Keratinocyte (primary cell): Measurements from ENCODE around the gene KBTBD12.

Experiments
- CTCF ChIP-seq, 3 experiments: IDR thresholded peaks in 1 of 3; conservative IDR thresholded peaks in 1 of 3; optimal IDR thresholded peaks in 1 of 3; 2 replicates in 2 of 3; 3 replicates in 1 of 3; pipeline versions ENCODE3 to v1.5.1; 2011; ENCODE audit warnings: low read length in 3 of 3, mild to moderate bottlenecking in 3 of 3, moderate library complexity in 2 of 3, control low read depth in 1 of 3, inconsistent platforms in 1 of 3; ENCODE audit not compliant: insufficient read depth in 2 of 3; ENCODE audit errors: extremely low read depth in 1 of 3
- EZH2 ChIP-seq: IDR thresholded peaks from one replicate; pipeline ENCODE4 v1.6.1; 2012; ENCODE audit warnings: inconsistent platforms, mild to moderate bottlenecking, low read length, moderate library complexity

- TF ChIP-seq CTCF (optimal IDR thresholded peaks at IDR 0.05 in 1 of 3, IDR thresholded peaks at IDR 0.05 in 1 of 3, conservative IDR thresholded peaks at IDR 0.05 in 1 of 3; ENCODE audit: extremely low read depth in 1 of 3, insufficient read depth in 2 of 3, low read length in 3 of 3) = no peak
- no peak for TF ChIP-seq EZH2
These were observed 14.9 kb downstream of the KBTBD12 start for GRCh38 chr3:127929818-127930413.
